Measurements from ENCODE around the gene LRRK2. TPM values are rescaled to one million over a fixed set of nuclear protein-coding genes. Genes with fewer than 3 reads are reported as not detected.
"Not testable (repeated sequence)": the region's sequence is repeated elsewhere in the genome, so short reads cannot be mapped to it uniquely, and the experiment has no call there.

Gene LRRK2
- total RNA-seq, 1 donor = 21.3 TPM

GRCh38 chr12:40248585-40249297 is 23.9 kb downstream of the LRRK2 start:
- Histone ChIP-seq H3K9me3 (ENCODE audit: low read depth, low read length) (no peaks in the 10 kb centered on the region), H3K4me3 (ENCODE audit: low read length) (no peak overlapping the region), H3K27me3 (ENCODE audit: insufficient read depth, low read length) (no peaks in the 10 kb centered on the region), H3K4me1 (ENCODE audit: insufficient read depth, low read length) (peaks cover 2% of the 10 kb centered on the region)

- H3K4me3 ChIP-seq (ENCODE audit: low read length); H3K9me3 ChIP-seq (ENCODE audit: low read depth, low read length); H3K27me3 ChIP-seq (ENCODE audit: insufficient read depth, low read length); H3K4me1 ChIP-seq (ENCODE audit: insufficient read depth, low read length): not testable (repeated sequence)
These were observed 25.9 kb downstream of the LRRK2 start for GRCh38 chr12:40250652-40251051.

- no peaks in the 10 kb centered on the region for H3K9me3 ChIP-seq (ENCODE audit: low read depth, low read length)
- H3K27me3 ChIP-seq (ENCODE audit: insufficient read depth, low read length) = no peaks in the 10 kb centered on the region
- no peaks in the 10 kb centered on the region for H3K4me1 ChIP-seq (ENCODE audit: insufficient read depth, low read length)
- H3K4me3 ChIP-seq (ENCODE audit: low read length) = no peak overlapping the region
These were observed 29.1 kb downstream of the LRRK2 start for GRCh38 chr12:40253936-40254335.

DNA sequence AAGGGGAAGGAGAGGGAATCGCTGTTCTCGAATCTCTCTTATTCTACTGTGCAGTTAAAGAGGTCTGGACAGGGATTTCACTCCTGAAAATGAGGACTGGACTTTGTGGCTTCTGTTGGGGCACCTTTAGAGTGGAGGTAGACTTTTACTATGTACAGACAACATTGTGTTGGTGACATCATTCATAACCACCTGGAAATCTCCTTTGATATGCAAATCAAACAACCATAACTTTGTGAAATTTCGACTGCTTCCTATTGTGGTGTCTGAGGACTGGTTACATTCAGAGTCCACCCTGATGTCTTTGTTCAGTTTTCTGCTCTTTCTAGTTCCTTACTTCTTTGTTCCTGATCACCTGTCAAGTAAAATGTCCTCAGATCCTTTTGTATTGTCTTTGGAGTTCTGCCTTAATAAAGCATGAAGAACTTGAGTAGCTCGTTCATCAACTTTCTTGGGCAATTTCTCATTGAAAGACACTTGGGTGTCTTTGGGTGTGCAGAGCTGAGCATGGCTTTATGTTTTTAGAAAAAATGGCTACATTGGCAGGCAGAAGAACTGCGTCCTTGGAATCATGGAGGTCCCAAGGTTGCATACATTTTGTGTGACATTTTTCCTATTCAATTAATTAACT is 29.8 kb downstream of the LRRK2 start:
- Histone ChIP-seq H3K4me3 (ENCODE audit: low read length) (no peak overlapping the region), H3K4me1 (ENCODE audit: insufficient read depth, low read length) (no peaks in the 10 kb centered on the region), H3K27me3 (ENCODE audit: insufficient read depth, low read length) (no peaks in the 10 kb centered on the region), H3K9me3 (ENCODE audit: low read depth, low read length) (no peaks in the 10 kb centered on the region)

DNA sequence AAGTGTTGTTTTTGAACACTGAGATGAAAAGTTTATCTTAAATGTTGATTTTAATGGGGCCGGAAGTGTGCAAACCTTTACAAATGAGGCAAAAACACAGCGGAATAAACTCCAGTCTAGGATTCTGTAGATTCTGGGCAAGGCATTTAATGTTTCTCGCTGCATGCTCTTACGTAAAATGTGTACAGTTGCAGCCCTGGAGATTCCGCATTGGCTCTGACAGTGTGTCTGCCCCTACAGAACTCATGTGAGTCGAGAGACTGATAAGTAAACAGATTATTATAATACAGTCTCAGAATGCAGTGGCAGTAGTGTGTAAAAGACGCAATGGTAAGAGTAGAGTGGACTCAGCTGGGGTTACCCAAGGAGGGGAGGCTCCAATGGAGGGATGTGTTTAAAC is 33.6 kb downstream of the LRRK2 start:
- Histone ChIP-seq H3K4me3 (ENCODE audit: low read length) (no peak overlapping the region), H3K27me3 (ENCODE audit: insufficient read depth, low read length) (no peaks in the 10 kb centered on the region), H3K9me3 (ENCODE audit: low read depth, low read length) (no peaks in the 10 kb centered on the region), H3K4me1 (ENCODE audit: insufficient read depth, low read length) (peaks cover 6% of the 10 kb centered on the region)

- H3K4me3 ChIP-seq (ENCODE audit: low read length) = no peak overlapping the region
- H3K27me3 ChIP-seq (ENCODE audit: insufficient read depth, low read length) = no peaks in the 10 kb centered on the region
- no peaks in the 10 kb centered on the region for H3K9me3 ChIP-seq (ENCODE audit: low read depth, low read length)
- H3K4me1 ChIP-seq (ENCODE audit: insufficient read depth, low read length) = peaks cover 10% of the 10 kb centered on the region
These were observed 37.1 kb downstream of the LRRK2 start for GRCh38 chr12:40261937-40262336.

- Histone ChIP-seq H3K27me3 (ENCODE audit: insufficient read depth, low read length) (no peaks in the 10 kb centered on the region), H3K9me3 (ENCODE audit: low read depth, low read length) (no peaks in the 10 kb centered on the region), H3K4me3 (ENCODE audit: low read length) (no peak overlapping the region), H3K4me1 (ENCODE audit: insufficient read depth, low read length) (peaks cover 10% of the 10 kb centered on the region)
These were observed 37.9 kb downstream of the LRRK2 start for GRCh38 chr12:40262657-40263056.

DNA sequence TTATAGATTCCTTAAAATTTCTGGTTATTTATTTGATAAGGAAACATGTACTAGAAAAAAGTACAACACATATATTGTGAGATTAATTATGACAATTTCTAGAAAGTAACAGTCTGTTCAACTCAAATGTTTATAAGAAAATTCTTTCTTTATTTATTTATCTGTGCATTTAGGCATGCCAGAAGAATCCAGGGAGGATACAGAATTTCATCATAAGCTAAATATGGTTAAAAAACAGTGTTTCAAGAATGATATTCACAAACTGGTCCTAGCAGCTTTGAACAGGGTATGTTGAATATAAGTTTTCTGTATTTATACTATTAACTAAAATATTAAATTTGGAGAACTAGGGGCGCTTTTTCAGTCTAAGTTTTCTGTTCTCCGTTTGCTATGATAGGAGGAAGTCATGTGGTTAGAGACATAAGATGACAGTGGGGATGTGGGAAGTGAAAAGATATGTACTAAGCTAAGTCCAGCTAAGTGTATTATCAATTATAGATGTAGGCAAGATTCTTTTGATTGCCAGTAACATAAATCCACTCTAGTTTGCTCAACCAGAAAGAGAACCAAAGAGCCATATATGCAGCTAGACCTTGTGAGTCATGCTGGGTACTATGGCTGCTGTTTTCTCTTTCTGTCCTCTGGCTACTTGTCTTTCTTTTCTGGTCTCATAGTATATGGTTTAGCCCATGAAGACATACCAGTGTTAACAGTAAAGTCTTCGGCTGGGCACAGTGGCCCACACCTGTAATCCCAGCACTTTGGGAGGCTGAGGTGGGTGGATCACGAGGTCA is 39.0 kb downstream of the LRRK2 start:
- H3K9me3 ChIP-seq (ENCODE audit: low read depth, low read length) = no peaks in the 10 kb centered on the region
- no peak overlapping the region for H3K4me3 ChIP-seq (ENCODE audit: low read length)
- peaks cover 10% of the 10 kb centered on the region for H3K4me1 ChIP-seq (ENCODE audit: insufficient read depth, low read length)
- H3K27me3 ChIP-seq (ENCODE audit: insufficient read depth, low read length) = no peaks in the 10 kb centered on the region

GRCh38 chr12:40271981-40272664 is 47.3 kb downstream of the LRRK2 start:
- Histone ChIP-seq H3K4me3 (ENCODE audit: low read length) (no peak overlapping the region), H3K9me3 (ENCODE audit: low read depth, low read length) (no peaks in the 10 kb centered on the region), H3K27me3 (ENCODE audit: insufficient read depth, low read length) (no peaks in the 10 kb centered on the region), H3K4me1 (ENCODE audit: insufficient read depth, low read length) (no peaks in the 10 kb centered on the region)

- no peaks in the 10 kb centered on the region for H3K4me1 ChIP-seq (ENCODE audit: insufficient read depth, low read length)
- H3K27me3 ChIP-seq (ENCODE audit: insufficient read depth, low read length) = no peaks in the 10 kb centered on the region
- no peak overlapping the region for H3K4me3 ChIP-seq (ENCODE audit: low read length)
- no peaks in the 10 kb centered on the region for H3K9me3 ChIP-seq (ENCODE audit: low read depth, low read length)
These were observed 57.1 kb downstream of the LRRK2 start for GRCh38 chr12:40281791-40282364.

DNA sequence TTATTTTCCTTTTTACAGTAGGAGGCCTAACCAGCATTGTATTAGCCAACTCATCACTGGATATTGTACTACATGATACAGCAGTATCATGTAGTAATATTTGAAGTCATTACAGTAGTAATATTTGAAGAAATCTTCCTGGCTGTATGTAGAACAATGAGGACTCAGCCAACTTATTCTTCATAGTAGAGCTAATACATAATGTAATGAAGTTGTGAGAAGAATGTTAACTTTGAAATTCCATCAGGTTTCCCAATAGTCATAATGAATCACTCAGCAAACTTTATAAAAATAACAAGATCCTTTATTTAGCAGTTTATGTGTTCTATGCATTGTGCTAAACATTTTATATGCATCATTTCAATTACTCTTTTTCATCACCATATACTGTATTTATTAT is 61.8 kb downstream of the LRRK2 start:
- Histone ChIP-seq H3K27me3 (ENCODE audit: insufficient read depth, low read length) (no peaks in the 10 kb centered on the region), H3K4me3 (ENCODE audit: low read length) (no peak overlapping the region), H3K9me3 (ENCODE audit: low read depth, low read length) (peaks cover 8% of the 10 kb centered on the region), H3K4me1 (ENCODE audit: insufficient read depth, low read length) (no peaks in the 10 kb centered on the region)

- no peaks in the 10 kb centered on the region for H3K4me1 ChIP-seq (ENCODE audit: insufficient read depth, low read length)
- no peak overlapping the region for H3K4me3 ChIP-seq (ENCODE audit: low read length)
- peaks cover 8% of the 10 kb centered on the region for H3K9me3 ChIP-seq (ENCODE audit: low read depth, low read length)
- H3K27me3 ChIP-seq (ENCODE audit: insufficient read depth, low read length) = no peaks in the 10 kb centered on the region
These were observed 62.7 kb downstream of the LRRK2 start for GRCh38 chr12:40287369-40287975.

- H3K4me3 ChIP-seq (ENCODE audit: low read length) = no peak overlapping the region
- H3K4me1 ChIP-seq (ENCODE audit: insufficient read depth, low read length) = no peaks in the 10 kb centered on the region
- no peaks in the 10 kb centered on the region for H3K27me3 ChIP-seq (ENCODE audit: insufficient read depth, low read length)
- peaks cover 8% of the 10 kb centered on the region for H3K9me3 ChIP-seq (ENCODE audit: low read depth, low read length)
These were observed 68.1 kb downstream of the LRRK2 start for GRCh38 chr12:40292788-40293429.

DNA sequence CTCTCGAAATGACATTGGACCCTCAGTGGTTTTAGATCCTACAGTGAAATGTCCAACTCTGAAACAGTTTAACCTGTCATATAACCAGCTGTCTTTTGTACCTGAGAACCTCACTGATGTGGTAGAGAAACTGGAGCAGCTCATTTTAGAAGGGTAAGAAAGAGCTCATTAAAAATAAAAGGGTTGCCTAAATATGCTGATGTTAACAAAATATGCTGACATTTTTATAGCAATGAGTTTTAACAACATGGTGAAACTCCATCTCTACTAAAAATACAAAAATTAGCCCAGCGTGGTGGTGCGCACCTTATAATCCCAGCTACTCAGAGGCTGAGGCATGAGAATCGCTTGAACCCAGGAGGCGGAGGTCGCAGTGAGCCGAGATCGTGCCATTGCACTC is 73.5 kb downstream of the LRRK2 start:
- H3K9me3 ChIP-seq (ENCODE audit: low read depth, low read length) = no peaks in the 10 kb centered on the region
- no peaks in the 10 kb centered on the region for H3K27me3 ChIP-seq (ENCODE audit: insufficient read depth, low read length)
- H3K4me3 ChIP-seq (ENCODE audit: low read length) = no peak overlapping the region
- H3K4me1 ChIP-seq (ENCODE audit: insufficient read depth, low read length) = no peaks in the 10 kb centered on the region

All from mononuclear cell (primary cell).